AG09319 (cell line): ENCODE results near the gene SLC25A51.

ENCODE experiments used
- DNase-seq: peaks from one replicate; pipeline ENCODE4 v3.0.0-alpha.2; 2010; ENCODE audit warnings: low read depth; ENCODE audit errors: extremely low read depth
- TF ChIP-seq, protein P1 (sequence below): IDR thresholded peaks from 2 replicates; pipeline ENCODE4 v1.5.1; 2011; ENCODE audit warnings: low read depth, mild to moderate bottlenecking, inconsistent platforms, low read length, moderate library complexity

The SLC25A51 gene

DNA sequence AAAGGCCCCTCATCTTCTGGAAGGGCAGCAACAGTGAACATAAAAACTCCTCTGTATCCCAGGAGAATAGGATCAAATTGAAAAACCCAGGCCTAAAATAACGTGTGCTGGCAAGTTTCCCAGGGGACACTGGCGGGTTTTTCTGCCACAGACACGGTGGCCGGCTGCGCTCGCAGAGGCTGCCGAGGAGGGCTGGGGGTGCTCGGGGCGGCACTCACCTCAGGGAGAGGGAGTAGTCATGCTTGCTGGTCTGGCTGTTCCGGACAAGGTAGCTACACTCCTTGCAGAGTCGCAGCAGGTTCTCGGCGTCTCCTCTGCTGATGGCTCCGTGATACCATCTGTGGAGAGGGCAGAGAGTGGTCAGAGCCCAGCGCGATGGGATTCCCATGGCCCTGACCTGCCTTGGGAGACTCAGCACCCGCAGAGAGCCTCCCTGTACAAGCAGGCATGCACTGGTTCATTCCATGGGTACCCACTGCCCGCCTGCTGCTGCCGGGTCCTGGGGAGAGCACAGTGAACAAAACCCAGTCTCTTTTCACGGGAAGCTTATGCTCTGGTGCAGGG is 44.6 kb upstream of the SLC25A51 start:
- DNase-seq: no peak
- TF ChIP-seq, protein P1, sequence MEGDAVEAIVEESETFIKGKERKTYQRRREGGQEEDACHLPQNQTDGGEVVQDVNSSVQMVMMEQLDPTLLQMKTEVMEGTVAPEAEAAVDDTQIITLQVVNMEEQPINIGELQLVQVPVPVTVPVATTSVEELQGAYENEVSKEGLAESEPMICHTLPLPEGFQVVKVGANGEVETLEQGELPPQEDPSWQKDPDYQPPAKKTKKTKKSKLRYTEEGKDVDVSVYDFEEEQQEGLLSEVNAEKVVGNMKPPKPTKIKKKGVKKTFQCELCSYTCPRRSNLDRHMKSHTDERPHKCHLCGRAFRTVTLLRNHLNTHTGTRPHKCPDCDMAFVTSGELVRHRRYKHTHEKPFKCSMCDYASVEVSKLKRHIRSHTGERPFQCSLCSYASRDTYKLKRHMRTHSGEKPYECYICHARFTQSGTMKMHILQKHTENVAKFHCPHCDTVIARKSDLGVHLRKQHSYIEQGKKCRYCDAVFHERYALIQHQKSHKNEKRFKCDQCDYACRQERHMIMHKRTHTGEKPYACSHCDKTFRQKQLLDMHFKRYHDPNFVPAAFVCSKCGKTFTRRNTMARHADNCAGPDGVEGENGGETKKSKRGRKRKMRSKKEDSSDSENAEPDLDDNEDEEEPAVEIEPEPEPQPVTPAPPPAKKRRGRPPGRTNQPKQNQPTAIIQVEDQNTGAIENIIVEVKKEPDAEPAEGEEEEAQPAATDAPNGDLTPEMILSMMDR: no peak

DNA sequence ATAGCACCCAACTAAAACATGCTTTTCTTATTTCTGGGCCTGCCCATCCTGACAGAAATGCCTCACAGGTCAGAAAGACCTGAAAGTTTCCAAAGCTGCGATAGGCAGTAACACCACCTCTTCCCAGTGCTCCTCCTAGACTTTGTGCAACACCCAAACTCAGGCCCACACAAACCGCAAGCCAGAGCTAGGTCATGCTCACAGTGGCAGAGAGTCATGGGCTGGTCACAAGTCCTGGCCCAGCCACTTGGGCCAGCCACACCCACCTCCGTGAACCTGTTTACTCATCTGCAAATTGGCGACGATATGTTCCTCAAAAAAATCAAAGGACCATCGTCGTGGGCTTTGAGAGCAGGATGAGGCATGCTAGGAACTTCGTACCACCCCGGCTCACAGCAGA is 44.0 kb upstream of the SLC25A51 start:
- TF ChIP-seq, protein P1: no peak
- no peak for DNase-seq

DNA sequence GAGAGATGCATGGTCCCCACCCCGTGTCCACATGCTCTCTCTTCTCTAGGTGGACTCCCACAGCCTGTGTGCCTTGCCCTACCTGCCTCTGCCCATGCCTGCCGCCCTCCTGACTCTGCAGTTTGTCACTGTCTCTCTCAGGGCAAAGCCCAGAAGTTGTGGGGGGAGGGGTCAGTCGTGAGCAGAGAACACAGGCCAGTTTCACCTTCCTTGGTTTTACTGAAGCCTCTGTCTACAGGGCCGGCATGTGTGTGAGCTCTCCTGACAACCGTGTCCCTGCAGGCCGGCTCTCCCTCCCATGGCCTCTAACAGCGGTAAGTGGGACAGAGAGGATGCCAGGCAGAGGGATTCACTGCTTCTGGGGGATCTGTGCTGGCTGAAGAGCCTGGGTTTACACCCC is 43.5 kb upstream of the SLC25A51 start:
- no peak for DNase-seq
- TF ChIP-seq, protein P1: no peak

DNA sequence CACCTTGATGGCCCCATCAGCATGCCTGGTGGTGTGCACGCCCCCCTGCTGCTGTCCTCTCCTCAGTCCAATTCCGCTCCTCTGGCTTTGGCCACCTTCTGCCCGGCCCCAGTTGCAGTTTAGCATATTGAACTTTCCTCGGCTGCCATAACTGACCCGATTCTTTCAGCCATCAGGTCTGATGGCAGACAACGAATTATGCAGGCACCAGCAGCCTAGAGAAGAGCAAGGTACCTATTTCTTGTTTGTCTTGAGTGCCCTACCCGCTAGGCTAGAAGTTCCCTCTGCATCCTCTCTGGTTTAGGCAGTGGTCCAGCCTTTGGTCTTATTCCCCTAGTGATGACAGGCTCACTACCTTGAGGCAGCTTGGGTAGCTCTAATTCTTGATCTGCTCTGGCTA is 43.0 kb upstream of the SLC25A51 start:
- no peak for DNase-seq
- TF ChIP-seq, protein P1: no peak

DNA sequence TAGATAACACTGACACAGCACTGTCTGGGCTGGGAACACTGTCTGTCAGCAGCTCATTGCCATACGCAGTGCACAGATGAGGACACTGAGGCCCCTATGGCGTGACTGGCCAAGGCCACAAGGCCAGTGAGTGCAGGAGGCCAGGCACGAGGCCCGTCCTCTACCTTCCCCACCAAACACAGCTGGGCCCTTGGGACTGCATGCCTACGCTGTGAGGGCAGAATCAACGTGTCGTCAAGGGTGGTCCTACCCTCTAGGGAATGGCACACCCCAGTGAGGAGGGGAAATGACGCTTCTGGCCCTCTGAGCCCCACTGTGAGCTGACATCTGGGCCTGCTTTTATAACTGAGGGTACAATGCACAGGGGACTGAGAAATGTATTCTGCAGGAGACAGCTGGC is 42.1 kb upstream of the SLC25A51 start:
- DNase-seq: no peak
- TF ChIP-seq, protein P1: no peak

DNA sequence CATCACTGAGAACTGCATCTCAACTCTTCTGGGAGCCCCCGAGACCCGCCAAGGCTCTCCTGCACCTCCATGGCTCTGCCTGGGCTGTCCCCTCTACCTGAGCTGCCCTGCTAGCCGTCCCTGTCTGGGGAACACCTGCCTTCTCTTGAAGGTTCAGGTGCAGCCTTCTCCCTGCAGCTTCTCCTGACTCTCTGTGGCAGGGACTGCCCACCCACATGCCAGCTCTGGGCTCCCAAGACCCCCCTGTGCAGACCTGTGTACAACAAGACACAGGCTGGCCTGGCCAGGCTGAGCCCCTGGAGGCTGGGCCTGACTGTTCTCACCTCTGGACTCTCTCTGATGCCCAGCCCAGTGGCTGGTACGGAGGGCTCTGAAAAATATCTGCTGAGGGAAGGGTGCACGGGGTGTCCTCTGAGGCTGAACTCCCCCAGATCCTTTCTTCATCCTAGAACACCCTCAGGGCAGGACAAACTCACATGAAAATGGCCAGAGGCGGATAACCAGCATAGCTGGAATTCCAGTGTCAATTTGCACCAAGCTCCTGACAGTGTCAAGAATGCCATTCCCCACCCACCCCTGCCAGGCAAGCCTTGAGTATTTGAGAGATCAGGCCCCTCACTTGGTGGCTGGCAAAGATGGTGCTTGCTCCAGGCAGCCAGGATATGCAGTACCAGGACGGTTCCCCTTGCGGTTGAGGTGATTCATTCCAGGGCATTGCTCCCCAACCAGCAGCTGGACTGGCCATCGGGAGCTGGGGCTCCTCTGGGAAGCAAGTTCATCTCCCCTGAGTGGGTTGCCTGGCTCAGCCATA is 40.9 kb upstream of the SLC25A51 start:
- TF ChIP-seq, protein P1: no peak
- DNase-seq: no peak

DNA sequence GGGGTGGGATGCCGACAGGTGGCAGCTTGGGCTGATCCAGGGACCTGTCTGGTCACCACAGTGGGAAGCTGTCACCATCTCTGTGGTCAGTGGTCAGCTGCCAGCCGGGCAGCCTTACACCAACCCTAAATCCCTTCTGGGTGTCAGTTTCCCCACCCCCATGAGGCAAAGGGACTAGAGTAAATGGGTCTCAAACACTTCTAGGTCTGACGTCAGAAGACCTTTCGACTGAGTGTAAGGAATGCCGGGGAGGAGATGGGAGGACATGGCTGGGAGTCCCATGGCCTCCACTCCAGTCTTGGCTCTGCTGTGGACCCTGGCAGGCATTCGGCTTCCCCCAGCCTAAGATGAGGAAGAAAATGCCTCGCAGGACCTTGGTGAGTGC is 40.3 kb upstream of the SLC25A51 start:
- TF ChIP-seq, protein P1: no peak

More for the DNA sequence above, 40.3 kb upstream of the SLC25A51 start:
- no peak for DNase-seq
